ENCODE data around the gene CEP152. TPM values are rescaled to one million over a fixed set of nuclear protein-coding genes. Genes with fewer than 3 reads are reported as not detected.

The CEP152 gene
- total and polyA plus RNA-seq, 10 of the 15 experiments (the other 5 are each of a cell fraction or from before 2014, with no cell fraction given): 5.3 to 22.6 (median 14.2) TPM

- no peak for TF ChIP-seq SUZ12 (IDR thresholded peaks at IDR 0.05; ENCODE audit: unreplicated experiment)
- TF ChIP-seq PAX8 (IDR thresholded peaks at IDR 0.05): no peak
- peak; percentile 89 for TF ChIP-seq NBN (IDR thresholded peaks at IDR 0.05)
- TF ChIP-seq JUND (IDR thresholded peaks at IDR 0.05; ENCODE audit: low read depth, low read length): peak; percentile 78; the same call in 1 of the 2 replicates
- TF ChIP-seq RB1 (IDR thresholded peaks at IDR 0.05; ENCODE audit: borderline replicate concordance): no peak
- no peak for TF ChIP-seq HDAC2 (IDR thresholded peaks at IDR 0.05)
- peak; percentile 78 for TF ChIP-seq SP1 (IDR thresholded peaks at IDR 0.05; ENCODE audit: low read depth, low read length)
- no peak for TF ChIP-seq ZNF384 (IDR thresholded peaks at IDR 0.05; ENCODE audit: borderline replicate concordance, low read depth, low read length)
- TF ChIP-seq CHD2 (IDR thresholded peaks at IDR 0.05; ENCODE audit: borderline replicate concordance, low read depth, low read length): peak; percentile 64; the same call in 1 of the 2 replicates
- TF ChIP-seq RCOR1 (conservative IDR thresholded peaks at IDR 0.05; ENCODE audit: low read depth, low read length): no peak; the same call in 1 of the 2 replicates
- TF ChIP-seq SREBF2 (IDR thresholded peaks at IDR 0.05; ENCODE audit: low read length): no peak
- no peak for TF ChIP-seq E2F8 (IDR thresholded peaks at IDR 0.05; ENCODE audit: low read depth, partially characterized antibody)
- no peak for TF ChIP-seq MYC (IDR thresholded peaks at IDR 0.05; ENCODE audit: insufficient read depth, insufficient read length, insufficient replicate concordance, low read length, severe bottlenecking)
- no peak for TF ChIP-seq BCLAF1 (IDR thresholded peaks at IDR 0.05)
- TF ChIP-seq NR2F1 (conservative IDR thresholded peaks at IDR 0.05): peak; percentile 91
- TF ChIP-seq SMC3 (IDR thresholded peaks at IDR 0.05; ENCODE audit: borderline replicate concordance, low read length): no peak
- no peak for TF ChIP-seq PRDM15 (CRISPR knock-in tag; IDR thresholded peaks at IDR 0.05)
- TF ChIP-seq NFYB (IDR thresholded peaks at IDR 0.05; ENCODE audit: insufficient read depth, low read depth, low read length): no peak
- TF ChIP-seq IRF5 (IDR thresholded peaks at IDR 0.05; ENCODE audit: borderline replicate concordance): no peak
- TF ChIP-seq STAT3 (IDR thresholded peaks at IDR 0.05; ENCODE audit: low read depth, low read length): peak; percentile 94; the same call in 1 of the 2 replicates
- peak in 1 of 2 experiments; percentile 19; a peak in 1 of 4 replicates for TF ChIP-seq ETV6 (conservative IDR thresholded peaks at IDR 0.05 in 1 of 2, IDR thresholded peaks at IDR 0.05 in 1 of 2; ENCODE audit: borderline replicate concordance in 1 of 2, low read depth in 1 of 2)
Measured at GRCh38 chr15:48794697-48795134, 16.2 kb downstream of the CEP152 start (continued).
